Measurements from ENCODE around the gene TAF3.

The TAF3 gene

GRCh38 chr10:7787857-7788638 is 30.3 kb upstream of the TAF3 start, which contains the start of the genes ATP5F1C and KIN (continued):
- TF ChIP-seq KLF16 (tag by site-specific recombination; IDR thresholded peaks at IDR 0.05) = peak; percentile 89
- peak; percentile 38; the same call in 1 of the 2 replicates for TF ChIP-seq ZNF2 (tag by site-specific recombination; IDR thresholded peaks at IDR 0.05)
- peak; percentile 86 for TF ChIP-seq ZNF121 (tag by site-specific recombination; IDR thresholded peaks at IDR 0.05)
- TF ChIP-seq ZNF558 (tag by site-specific recombination; IDR thresholded peaks at IDR 0.05) = no peak
- TF ChIP-seq ELK4 (IDR thresholded peaks at IDR 0.05; ENCODE audit: borderline replicate concordance, low read depth, low read length) = 0 out of 2 replicates have a peak, but pooled peaks have one; percentile 48
- TF ChIP-seq TRIM28 (IDR thresholded peaks at IDR 0.05; ENCODE audit: borderline replicate concordance, low read length) = peak; percentile 34; the same call in 1 of the 2 replicates
- peak; percentile 68 for TF ChIP-seq ZNF518A (tag by site-specific recombination; conservative IDR thresholded peaks at IDR 0.05; ENCODE audit: low read depth)
- 0 out of 2 replicates have a peak, but pooled peaks have one; percentile 41 for TF ChIP-seq OVOL3 (tag by site-specific recombination; IDR thresholded peaks at IDR 0.05)
- TF ChIP-seq ZNF624 (tag by site-specific recombination; IDR thresholded peaks at IDR 0.05) = no peak
- TF ChIP-seq ZNF341 (tag by site-specific recombination; IDR thresholded peaks at IDR 0.05; ENCODE audit: low read depth) = no peak
- peak; percentile 47; the same call in 1 of the 2 replicates for TF ChIP-seq YY2 (tag by site-specific recombination; IDR thresholded peaks at IDR 0.05)
- peak; percentile 36 for TF ChIP-seq ZBTB17 (tag by site-specific recombination; IDR thresholded peaks at IDR 0.05)
- TF ChIP-seq ZNF324 (tag by site-specific recombination; IDR thresholded peaks at IDR 0.05) = 0 out of 2 replicates have a peak, but pooled peaks have one; percentile 17
- peak; percentile 64 for TF ChIP-seq ZXDB (tag by site-specific recombination; IDR thresholded peaks at IDR 0.05)
- TF ChIP-seq ZNF335 (tag by site-specific recombination; conservative IDR thresholded peaks at IDR 0.05) = peak; percentile 72
- no peak for TF ChIP-seq PRDM10 (tag by site-specific recombination; IDR thresholded peaks at IDR 0.05)
- no peak for TF ChIP-seq ZNF239 (tag by site-specific recombination; IDR thresholded peaks at IDR 0.05)
- peak; percentile 59; the same call in 1 of the 2 replicates for TF ChIP-seq YY1 (tag by site-specific recombination; IDR thresholded peaks at IDR 0.05)
- TF ChIP-seq MYNN (tag by site-specific recombination; IDR thresholded peaks at IDR 0.05; ENCODE audit: borderline replicate concordance) = no peak
- TF ChIP-seq EGR2 (tag by site-specific recombination; IDR thresholded peaks at IDR 0.05; ENCODE audit: low read depth) = no peak
- peak; percentile 43; the same call in 1 of the 2 replicates for TF ChIP-seq SP7 (tag by site-specific recombination; IDR thresholded peaks at IDR 0.05)
- TF ChIP-seq ZNF843 (tag by site-specific recombination; IDR thresholded peaks at IDR 0.05) = peak; percentile 28; the same call in 1 of the 2 replicates
- TF ChIP-seq SP3 (tag by site-specific recombination; IDR thresholded peaks at IDR 0.05) = peak; percentile 92
- TF ChIP-seq SP2 (tag by site-specific recombination; IDR thresholded peaks at IDR 0.05) = peak; percentile 96
- TF ChIP-seq KLF8 (tag by site-specific recombination; IDR thresholded peaks at IDR 0.05) = peak; percentile 54; the same call in 1 of the 2 replicates
- peak; percentile 36 for TF ChIP-seq ZBTB26 (tag by site-specific recombination; optimal IDR thresholded peaks at IDR 0.05)
- peak; percentile 63; the same call in 1 of the 2 replicates for TF ChIP-seq REPIN1 (tag by site-specific recombination; IDR thresholded peaks at IDR 0.05; ENCODE audit: low read depth)
- TF ChIP-seq ZSCAN4 (tag by site-specific recombination; IDR thresholded peaks at IDR 0.05) = peak; percentile 22; the same call in 1 of the 2 replicates

Data from HEK293 (cell line).